Upper lobe of left lung (tissue), 4 donors: Measurements from ENCODE around the gene JCAD.

ENCODE experiments used
- CTCF ChIP-seq, 6 experiments: fragments of 450-650 bp in 4 of 6; fragments of 200-600 bp in 2 of 6; sonication (generic) in 2 of 6; IDR thresholded peaks; one replicate each; pipeline ENCODE4 v1.5.1; 2016 to 2019; ENCODE audit warnings: antibody characterized with exemption in 6 of 6
- EP300 ChIP-seq, 4 donors: sonication (generic); formaldehyde crosslinking; IDR thresholded peaks; one replicate each; pipeline ENCODE4 v1.5.1; 2017; ENCODE audit warnings: antibody characterized with exemption in 4 of 4, control low read depth in 2 of 4
- POLR2A ChIP-seq, 4 donors: fragments of 450-650 bp; IDR thresholded peaks; one replicate each; pipeline ENCODE4 v1.5.1; 2016 to 2017; ENCODE audit warnings: antibody characterized with exemption in 4 of 4, mild to moderate bottlenecking in 2 of 4
- POLR2AphosphoS5 ChIP-seq, 2 donors: sonication (generic); formaldehyde crosslinking; IDR thresholded peaks; one replicate each; pipeline ENCODE4 v1.5.1; 2017; ENCODE audit warnings: antibody characterized with exemption in 2 of 2

- TF ChIP-seq CTCF (IDR thresholded peaks at IDR 0.05) (no peak), EP300 (IDR thresholded peaks at IDR 0.05) (no peak), POLR2A (IDR thresholded peaks at IDR 0.05) (no peak), POLR2AphosphoS5 (IDR thresholded peaks at IDR 0.05) (no peak)
Measured at GRCh38 chr10:30042820-30043219, 16.6 kb downstream of the JCAD start.
